HL-60/S4 treated with retinoic acid at 250 ng/mL for 4 days and 3 days (cell line): ENCODE measurements around the gene KLF15.

ENCODE experiments used
- in situ Hi-C: fragments of 300-500 bp; cut with MboI; formaldehyde crosslinking; loops from 2 replicates; pipeline ENCODE4 v1.7.0; 2022; ENCODE audit warnings: low sequenced_read_pairs

KLF15 gene

DNA sequence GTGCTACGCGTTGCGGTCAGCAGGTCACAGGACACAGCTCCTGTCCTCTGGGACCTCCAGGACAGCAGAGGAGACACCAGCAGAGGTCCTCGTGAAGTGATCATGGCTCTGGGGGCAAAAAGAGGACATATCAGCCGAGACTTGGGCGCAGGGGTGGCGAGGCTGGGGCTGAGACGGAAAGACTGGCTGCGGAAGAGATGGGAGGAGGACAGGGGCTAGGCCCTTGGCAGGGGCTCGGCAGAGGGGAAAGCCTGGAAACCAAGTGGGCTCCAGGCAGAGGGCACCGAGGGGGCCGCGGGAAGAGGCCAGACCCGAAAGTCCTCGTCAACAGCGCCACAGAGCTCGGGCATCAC is 32.6 kb upstream of the KLF15 start:
- in situ Hi-C loops, result no loop called here

GRCh38 chr3:126389112-126389793 is 32.0 kb upstream of the KLF15 start:
- in situ Hi-C loops, result no loop called here

- in situ Hi-C loops, result no loop called here
Measured at GRCh38 chr3:126381966-126382365, 24.8 kb upstream of the KLF15 start.

DNA sequence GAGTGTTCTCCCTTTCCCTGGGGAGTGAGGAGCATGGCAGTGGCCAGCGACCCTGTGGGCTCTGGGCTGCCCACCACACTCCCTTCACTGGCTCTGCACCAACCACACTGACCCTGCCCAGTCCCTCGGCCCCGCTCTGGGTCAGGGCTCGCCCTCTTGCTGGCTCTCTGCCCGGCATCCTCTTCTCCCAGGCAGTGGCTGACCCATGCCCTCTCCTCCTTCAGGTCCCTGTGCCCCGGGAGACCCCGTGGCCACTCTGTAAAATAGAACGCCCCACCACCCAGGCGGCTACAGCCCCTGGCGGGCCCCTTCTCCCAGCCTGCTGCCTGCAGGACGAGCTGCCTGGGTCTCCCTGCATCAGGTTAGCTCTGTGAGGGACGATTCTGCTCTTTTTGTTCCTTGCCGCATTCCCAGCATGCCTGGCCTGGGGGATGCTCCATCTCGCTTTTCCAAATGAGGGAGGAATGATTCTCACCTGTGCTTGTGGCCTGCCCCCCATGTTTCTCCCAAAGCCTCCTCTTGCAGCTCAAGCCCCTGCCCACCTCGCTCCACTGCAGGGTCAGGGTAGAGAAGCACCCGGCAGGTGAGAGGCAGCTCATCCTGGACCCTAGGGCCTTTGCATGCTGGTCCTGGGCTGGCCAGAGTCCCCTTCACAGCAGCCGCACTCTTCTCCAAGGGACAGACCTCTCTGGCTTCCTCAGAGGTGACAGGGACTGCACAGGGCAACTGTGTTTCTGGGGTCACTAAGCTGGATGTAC is 23.0 kb upstream of the KLF15 start:
- in situ Hi-C loops, result no loop called here

DNA sequence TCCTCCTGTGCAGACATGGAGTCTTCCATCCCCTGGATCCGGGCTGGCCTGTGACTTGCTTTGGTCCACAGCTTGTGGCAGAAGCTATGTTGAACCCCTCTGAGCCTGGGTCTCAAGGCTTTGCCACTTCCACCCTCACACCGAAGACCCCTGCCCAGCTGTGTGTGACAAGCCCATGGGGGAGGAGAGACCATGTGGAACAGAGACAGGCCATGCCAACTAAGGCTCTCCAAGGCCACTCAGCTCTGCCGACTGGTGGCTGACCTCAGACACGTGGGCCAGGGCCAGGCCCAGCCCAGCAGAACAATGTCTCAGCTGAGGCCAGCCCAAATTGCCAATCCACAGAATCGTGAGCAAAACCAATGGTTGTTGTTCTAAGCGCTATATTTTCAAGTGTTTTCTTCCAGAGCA is 21.1 kb upstream of the KLF15 start:
- in situ Hi-C loops, result no loop called here

- in situ Hi-C loops, result no loop called here
Measured at GRCh38 chr3:126377211-126377610, 20.0 kb upstream of the KLF15 start.

GRCh38 chr3:126376444-126376843 is 19.2 kb upstream of the KLF15 start:
- in situ Hi-C loops, result no loop called here

- in situ Hi-C loops, result no loop called here
Measured at GRCh38 chr3:126375835-126376331, 18.7 kb upstream of the KLF15 start.

DNA sequence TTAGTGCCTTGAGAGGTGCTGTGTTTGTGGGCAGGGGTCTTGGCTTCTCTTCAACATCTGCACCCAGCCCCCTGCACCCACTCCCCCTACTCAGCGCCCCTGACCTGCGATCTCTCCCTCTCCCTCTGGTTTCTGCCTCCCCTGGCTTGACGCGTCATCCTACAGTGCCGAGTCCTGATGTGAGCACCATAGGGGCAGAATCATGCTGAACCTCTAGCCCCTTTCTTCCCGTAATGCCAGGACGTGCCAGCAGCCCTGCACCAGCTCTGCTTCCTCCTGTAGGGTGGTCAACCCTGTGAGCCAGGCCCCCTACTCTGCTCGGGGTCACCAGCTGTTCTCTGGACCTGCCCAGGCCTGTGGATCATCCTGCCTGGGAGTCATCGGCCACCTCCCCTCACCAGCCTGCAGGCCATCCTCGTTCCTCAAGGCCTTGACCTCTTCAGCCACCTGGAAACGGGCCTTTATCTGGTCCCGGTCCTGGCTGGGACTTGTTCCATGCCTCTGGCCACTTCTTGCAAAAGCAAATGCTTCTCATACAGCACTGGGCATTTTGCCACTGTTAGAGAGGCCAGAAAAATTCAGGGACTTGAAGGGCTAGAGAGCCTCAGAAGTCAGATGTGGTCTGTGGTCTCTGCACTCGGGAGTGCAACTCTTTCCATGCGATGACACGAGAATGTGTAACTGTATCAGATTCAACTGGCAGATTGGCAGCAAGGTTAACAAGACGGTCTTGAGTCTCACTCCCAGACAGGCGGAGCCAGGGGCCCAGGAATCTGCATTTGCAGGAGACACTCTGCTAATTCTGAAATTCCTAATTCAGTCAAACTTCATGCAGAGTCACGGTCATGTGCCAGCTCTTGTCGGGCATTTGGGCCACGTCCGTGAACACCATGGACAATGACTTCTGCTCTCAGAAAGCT is 16.7 kb upstream of the KLF15 start:
- in situ Hi-C loops, result no loop called here

DNA sequence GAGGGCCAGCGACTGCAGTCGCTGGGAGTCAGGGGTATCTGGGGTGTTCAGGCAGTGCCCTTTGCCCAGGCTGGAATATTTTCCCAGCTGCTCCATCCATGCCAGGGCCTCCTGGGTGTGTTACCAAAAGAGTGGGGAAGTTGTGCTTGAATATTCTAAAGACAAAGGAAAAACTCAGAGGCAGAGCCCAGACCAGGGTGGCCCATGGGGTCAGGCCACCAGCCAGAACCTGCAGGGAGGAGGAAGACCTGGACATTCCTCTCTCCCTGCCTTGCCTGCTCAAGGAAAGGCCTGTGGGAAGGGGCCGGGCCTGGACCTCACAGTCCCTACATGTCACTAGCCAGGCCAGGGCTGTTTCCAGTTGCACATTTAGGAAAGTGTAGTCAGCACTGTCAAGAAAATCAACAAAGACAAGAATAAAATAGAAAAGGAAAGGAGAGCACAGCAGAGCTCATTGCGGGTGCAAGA is 16.0 kb upstream of the KLF15 start:
- in situ Hi-C loops, result no loop called here

DNA sequence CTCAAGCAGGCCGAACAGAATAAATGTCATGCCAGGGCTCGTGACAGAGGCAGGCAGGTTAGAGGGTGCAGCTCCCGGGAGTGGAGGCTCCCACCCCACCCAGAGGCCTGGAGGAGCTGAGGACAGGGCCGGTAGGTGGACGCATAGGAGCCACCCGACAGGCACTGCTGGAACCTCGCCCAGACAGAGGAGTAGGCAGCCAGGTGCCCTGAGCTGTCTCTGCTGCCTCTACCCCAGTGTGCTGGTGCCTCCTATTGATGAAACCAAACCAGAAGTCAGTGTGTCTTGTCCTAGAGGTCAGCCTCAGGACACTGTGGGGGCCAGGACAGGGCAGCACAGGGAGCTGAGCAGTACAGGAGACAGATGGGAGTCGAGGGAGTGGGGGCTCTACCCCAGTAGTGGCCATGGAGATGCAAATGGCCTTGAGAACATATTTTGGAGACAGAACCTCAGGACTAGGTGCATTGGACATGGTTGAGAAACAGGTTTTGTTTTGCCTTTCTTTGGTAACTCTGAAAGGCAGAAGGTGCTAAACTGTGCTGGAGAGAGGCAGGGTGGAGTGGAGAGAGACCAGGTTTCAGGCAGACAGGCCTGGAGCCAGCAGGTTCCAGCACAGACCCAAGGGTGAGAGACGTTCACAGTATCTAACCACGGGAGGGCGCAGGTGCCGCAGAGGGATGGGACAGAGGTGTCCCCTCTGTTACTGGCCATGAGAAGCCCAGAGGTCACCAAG is 15.4 kb upstream of the KLF15 start:
- in situ Hi-C loops, result no loop called here

- in situ Hi-C loops, result no loop called here
Measured at GRCh38 chr3:126371096-126371705, 14.0 kb upstream of the KLF15 start.

GRCh38 chr3:126370606-126371005 is 13.4 kb upstream of the KLF15 start:
- in situ Hi-C loops, result no loop called here

GRCh38 chr3:126370055-126370454 is 12.8 kb upstream of the KLF15 start:
- in situ Hi-C loops, result no loop called here

GRCh38 chr3:126369490-126369889 is 12.3 kb upstream of the KLF15 start:
- in situ Hi-C loops, result no loop called here

DNA sequence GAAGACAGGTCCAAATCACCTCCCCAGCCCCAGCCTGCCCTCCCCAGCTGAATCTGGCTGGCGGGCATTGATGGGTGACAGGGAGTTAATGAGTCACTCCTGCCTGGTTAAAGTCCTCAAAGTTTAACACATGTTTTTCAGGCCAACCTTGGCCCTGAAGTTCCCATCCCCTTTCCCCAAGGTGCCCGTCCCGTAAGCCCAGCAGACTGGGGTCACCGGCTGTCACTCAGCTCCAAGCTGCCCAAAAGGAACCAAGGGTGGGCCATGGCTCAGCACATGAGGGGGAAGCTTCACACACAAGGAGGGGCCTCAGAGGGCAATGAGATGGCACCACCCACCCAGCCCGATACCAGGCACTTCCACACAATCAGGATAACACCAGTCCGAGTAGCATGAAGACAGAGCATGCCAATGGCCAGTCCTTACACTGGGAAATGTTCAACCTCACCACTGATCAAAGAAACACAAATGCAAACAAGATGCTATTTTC is 10.2 kb upstream of the KLF15 start:
- in situ Hi-C loops, result no loop called here

DNA sequence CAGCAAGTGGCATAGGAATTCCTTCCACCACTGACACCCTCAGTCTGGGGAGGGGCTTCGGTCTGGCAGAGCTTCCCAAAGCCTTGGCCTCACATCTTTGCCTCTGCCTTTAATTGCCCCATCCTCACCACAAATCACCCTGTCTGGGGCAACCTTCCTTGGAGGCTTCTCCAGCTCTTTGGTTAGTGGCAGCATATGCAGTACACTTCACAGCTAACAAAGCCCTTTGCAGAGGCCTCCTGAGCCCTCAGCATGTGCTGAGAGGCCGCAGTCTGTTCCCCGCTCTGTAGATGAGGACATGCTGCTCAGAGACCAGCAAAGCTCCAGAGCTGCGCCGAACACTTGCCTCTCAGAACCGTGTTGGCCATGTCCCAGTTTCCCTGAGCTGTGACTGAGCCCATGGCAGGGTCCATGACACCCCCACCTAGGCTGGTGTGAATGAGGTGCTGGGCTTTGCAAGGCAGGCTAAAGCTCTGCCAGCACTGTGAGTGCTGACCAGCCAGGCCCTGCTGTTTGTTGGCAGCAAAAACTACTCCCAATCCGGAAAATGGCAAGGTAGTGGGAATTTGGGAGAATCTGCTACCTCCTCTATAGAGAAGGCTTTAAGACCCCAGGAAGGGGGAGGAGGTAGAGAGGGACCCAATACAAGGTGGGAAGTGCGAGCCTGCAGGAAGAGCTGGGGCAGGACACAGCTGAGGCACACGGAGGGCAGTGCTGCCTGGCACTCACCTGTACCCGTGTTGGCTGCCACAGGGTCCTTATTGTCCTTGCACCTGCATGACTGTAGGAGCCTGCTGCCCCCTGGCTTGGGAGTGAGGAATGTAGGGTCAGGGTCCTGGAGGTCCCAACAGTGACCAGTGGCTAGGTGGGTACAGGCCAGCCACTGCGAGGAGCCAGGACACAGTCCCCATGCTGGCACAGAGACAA is 8.4 kb upstream of the KLF15 start:
- in situ Hi-C loops, result no loop called here

DNA sequence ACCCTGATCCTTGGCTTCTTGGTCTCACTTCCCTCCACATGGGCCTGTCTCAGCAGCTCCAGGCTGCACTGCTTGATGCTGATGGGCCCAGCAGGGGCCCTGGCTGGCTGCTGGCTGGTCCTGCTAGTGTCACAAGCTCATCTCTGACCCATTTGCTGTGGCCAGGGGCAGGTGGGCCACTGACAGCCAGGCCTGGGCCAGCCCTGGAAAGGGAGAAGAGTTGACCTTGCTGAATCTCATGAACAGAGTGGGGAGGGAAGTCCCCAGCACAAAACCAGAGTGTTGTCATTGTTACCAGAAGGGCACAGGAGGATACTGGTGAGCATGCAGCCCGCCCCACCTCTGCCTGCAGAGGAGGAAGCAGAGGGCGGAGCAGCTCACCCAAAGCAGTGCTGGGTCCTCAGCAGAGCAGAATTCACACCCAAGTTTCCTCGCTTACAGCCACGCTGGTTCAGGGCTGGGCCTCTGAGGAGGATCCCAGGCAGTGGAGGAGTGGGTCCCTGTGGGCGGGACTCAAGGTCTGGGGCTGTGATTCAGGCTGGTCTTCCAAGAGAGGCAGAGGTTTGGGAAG is 7.6 kb upstream of the KLF15 start:
- in situ Hi-C loops, result no loop called here
